Measurements from ENCODE around the gene SATB2.

The SATB2 gene

DNA sequence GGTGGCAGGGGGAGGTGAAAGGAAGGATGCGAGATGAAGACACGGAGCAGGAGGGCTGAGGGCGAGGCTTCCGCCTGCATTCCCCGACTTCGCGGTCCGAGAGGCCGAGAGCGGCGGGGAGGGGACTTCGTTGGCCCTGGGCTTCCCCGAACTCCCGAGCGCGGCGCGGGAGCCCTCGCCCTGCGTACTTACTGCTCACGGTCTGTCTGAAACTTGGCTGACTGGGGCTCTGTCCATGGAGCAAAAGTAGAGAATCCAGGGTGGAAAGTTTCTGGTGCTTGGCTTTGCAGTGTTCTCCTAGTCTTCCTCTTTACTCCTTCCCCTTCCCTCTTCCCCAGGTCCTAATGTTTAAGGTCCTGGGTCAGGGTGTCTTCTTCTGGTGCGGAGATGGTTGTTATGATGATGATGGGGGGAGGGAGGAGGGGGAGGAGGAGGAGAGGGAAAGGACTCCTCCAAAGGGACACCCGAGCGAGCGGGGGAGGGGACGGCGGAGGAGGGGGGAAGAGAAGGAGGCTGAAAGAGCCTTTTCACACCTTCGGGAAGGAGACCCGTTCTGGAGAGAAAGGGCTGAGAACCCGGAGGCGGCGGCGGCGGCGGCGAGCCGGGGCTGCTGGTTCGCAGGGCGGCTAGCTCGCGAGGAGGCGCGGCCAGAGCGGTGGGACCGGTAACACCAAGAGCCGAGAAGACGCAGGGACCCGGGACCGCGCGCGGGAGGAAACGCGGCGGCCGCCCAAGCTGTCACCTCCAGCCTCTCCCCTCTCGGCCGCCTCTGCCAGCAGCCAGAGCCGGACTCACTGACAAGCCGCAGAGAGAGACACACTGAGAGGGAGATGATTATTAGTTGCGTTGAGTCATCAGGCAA lies at the start of gene SATB2:
TSS of gene SATB2 (minus strand) at position 793 of the 862 bp plus-strand sequence. CDS start 1,902 bp downstream, outside the sequence.
- DNase-seq = peak; percentile 41

DNA sequence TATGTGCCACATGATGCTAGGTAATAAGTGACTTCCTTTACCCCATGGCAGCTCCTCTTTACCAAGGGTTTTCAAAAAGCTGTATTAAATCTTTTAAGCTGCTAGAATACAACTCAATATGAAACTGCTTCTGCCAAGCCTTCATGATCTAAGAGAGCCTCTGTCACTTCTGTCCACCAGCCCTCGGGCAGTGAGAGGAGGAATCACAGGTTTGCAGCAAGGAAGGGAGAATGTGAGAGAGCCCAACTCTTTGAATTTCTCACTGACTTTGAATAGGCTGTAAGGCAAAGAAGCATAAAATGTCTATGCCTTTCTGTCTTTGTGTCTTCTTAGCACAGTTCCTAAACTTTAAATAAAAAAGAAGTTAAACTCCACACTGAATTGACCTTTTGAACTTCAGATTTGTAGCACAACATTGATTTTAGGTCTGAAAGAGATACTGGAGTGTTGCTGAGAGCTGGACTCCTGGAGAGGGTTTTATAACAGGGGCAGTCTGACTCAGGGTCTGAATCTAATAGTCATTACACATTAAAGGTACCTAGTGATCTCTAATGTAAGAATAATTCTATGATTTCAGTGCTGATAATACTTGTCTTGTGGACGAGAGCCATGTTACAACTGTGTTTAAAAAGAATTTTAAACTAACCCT lies 48.1 kb upstream of the SATB2 start:
- no peak for DNase-seq

GRCh38 chr2:199503148-199503547 lies 45.4 kb upstream of the SATB2 start:
- DNase-seq = no peak

DNA sequence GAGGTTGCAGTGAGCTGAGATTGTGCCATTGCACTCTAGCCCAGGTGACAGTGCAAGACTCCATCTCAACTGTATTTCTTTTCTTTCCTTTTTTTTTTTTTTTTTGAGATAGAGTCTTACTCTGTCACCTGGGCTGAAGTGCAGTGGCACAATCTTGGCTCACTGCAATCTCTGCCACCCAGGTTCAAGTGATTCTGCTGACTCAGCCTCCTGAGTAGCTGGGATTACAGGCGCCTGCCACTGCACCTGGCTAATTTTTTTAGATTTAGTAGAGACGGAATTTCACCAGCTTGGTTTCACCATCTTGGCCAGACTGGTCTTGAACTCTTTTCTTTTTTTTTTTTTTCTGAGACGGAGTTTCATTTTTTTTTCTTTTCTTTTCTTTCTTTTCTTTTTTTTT lies 41.3 kb upstream of the SATB2 start:
- no peak for DNase-seq

DNA sequence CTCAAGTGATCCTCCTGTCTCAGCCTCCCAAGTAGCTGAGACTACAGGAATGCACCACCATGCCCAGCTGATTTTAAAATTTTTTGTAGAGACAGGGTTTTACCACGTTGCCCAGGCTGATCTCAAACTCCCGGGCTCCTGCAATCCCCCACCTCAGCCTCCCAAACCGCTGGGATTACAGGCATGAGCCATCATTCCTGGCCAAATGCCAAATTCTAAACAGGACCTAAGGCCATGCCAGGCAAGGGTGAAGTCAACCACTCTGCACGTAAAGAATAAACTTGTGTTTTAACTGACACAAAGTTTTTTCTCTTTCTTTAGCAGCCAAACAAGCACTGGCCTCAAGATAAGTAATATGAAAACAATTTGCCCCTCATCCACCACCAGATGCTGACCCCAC lies 37.4 kb upstream of the SATB2 start:
- no peak for DNase-seq

DNA sequence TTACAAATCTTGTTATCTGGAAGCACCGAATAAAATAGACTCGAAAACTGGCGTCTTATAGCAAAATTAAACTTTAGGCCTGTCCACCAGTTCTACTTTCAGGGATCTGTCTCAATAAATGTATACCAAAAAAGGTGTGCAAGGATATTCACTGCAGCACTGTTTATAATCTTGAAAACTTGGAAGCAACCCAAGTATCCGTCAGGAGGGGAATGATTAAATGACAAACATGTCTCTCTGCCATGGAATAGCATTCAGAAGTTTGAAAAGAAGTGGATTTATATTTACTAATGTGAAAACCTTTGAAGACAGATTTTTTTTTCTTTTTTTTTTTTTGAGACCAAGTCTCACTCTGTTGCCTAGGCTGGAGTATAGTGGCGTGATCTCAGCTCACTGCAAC lies 32.3 kb upstream of the SATB2 start:
- no peak for DNase-seq

GRCh38 chr2:199488772-199489400 lies 31.1 kb upstream of the SATB2 start:
- DNase-seq = peak; percentile 74

DNA sequence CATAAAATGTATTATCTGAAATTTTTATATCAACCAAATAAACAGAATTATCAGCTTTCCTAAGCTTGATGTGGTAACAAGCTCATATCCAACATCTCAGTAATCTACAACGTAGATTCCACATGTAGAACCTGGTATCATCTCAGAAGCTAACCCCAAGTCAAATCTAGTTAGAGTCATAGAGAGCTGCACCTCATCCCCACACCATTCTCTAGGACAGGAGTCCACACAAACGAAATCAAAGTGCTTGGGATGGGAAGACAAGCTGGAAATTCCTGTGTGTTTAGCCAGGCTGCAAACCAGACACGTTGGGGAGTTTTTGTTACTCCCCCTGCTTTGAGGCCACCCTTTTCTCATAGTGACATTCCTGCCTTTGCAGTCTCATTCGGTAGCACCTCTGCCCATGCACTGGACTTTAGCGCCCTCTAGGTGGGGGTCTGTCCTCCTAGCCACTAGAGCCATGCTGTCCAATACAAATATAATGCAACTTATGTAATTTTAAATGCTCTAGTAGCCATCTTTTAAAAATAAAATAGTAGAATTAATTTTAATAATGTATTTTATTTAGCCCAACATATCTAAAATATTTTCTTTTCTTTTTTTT lies 28.1 kb upstream of the SATB2 start:
- DNase-seq = peak; percentile 75

DNA sequence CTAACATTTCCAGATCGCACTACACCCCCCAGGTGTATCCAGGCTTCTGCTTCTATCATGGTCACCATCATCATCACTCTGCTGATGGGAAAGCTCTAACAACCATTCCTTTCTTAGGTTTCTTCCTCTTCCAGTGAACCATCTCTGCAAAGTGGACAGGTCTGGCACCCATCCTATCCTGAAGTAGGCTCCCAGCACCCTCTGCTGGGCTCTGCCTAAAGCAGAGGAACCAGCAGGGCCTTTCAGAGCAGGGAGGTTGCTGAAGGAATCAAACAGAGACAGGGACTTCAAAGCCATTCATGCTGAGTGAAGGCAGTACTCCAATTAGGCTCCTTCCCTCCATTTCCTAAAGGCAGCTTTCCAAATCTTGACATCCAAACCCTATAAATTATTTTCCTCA lies 27.2 kb upstream of the SATB2 start:
- DNase-seq = no peak

GRCh38 chr2:199480966-199481365 lies 23.2 kb upstream of the SATB2 start:
- no peak for DNase-seq

DNA sequence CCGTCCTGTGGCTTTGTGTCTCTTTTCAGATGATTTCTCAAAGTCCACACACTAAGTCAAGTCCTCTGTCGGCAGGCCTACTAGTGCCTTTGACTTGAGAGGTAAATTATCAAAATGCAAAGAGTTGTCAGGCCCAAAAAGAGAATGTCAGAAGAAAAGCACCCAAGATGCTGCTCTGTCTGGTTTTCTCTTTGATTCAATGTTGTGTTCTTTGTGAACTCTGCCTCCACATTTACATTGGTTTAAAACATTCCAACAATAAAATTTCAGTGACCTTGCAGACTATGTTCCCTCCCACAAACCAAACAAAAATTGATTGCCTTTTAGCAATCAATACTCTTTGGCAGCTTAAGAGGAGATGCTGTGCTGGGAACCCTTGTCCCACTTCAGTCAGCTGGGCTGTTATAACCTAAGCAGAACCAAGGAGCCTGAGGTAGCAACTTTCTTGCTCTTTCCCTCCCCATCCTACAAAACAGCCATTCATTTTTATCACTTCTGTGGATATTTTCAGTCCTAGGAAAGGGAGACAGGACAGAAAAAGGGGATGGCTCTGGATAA lies 19.6 kb upstream of the SATB2 start:
- no peak for DNase-seq

GRCh38 chr2:199471443-199472057 lies 13.8 kb upstream of the SATB2 start:
- peak; percentile 75 for DNase-seq

DNA sequence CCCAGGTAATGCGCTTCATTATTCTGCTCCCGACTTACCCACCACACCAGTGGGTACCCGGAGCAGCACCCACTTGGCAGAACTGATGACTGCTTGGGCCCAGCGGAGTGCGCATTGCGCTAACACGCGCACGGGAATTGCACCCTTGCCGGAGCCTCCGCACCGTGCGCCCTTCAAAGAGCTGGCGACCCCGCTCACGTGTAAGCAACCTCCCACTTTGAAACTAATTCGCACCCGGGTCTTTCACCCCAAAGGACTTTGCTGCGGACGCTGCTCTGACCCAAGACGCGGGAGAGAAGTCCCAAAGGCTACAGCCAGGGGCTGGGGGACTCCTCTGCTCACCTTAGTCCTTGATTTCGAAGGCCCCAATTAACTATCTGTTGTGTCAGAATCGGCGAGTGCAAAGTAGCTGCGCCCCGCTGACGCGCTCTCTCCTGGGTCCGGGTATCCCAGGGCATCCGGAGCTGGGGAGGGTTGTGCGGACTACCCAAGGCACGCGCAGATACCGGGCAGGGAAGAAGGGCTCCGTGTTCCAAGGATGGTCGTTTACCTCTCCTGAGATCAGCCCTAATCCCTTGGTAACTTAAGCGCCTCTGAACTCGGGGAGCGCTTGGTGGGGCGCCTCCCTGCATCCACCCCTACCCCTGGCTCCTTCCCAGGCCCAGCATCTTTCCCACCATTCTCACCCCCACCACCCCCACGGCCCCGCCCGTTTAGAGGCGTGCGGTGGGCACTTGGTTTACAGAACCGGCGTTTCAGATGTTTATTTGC lies 13.1 kb upstream of the SATB2 start:
- no peak for DNase-seq

DNA sequence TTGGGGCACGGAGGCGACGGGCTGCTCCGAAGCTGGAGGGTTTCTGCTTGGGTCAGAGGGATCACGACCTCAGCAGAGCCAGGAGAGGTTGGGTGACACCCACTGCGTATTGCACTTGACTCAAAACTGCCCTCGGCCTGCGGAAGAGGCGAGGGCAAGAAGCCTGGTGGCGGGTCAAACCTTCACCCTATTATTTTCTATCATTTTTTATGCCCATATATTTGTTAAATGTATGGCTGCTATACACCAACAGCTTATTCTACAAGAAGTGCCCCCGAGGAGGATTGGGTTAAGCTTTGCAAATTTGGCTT lies 12.6 kb upstream of the SATB2 start:
- DNase-seq = no peak

DNA sequence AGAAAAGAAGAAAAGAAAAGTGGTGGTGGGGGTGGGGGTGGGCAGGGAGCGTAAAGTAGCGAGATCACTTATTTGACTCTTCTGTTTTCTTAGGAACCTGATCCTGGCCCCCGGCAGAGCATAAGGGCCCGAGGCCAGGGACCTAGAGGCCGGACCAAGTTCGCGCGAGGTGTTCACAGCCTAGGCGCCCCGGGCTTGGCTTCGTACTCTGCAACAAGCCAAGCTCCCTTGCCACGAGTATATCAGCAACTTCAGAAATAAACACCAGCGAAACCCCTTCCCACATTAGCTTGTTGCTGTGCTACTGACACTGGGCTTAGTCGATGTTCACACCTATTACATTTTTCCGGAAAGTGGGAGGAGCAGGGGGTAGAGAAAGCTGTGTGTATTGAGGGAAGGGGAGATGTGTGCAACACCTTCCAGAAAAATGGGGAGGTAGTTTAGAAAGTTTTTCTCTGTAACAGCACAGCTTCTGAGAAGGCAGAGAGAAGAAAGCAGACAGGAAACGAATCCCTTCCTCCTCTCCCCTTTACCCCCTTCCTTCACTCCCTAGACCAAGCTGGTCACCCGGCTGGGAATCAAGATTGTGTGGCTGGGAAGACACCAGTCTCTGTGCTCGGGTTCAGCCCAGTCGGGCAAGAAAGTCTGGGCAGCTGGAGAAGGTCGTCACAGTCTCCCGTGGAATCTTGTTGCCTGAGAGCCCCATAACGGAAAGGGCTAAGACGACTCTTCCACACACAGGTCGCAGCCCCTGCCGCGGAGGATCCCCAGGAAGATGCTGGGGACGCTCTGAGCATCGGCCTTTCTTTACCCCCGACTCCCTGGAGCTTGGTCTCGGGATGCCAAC lies 12.0 kb upstream of the SATB2 start:
- DNase-seq = no peak

GRCh38 chr2:199468561-199469513 lies 11.1 kb upstream of the SATB2 start:
- DNase-seq = no peak

DNA sequence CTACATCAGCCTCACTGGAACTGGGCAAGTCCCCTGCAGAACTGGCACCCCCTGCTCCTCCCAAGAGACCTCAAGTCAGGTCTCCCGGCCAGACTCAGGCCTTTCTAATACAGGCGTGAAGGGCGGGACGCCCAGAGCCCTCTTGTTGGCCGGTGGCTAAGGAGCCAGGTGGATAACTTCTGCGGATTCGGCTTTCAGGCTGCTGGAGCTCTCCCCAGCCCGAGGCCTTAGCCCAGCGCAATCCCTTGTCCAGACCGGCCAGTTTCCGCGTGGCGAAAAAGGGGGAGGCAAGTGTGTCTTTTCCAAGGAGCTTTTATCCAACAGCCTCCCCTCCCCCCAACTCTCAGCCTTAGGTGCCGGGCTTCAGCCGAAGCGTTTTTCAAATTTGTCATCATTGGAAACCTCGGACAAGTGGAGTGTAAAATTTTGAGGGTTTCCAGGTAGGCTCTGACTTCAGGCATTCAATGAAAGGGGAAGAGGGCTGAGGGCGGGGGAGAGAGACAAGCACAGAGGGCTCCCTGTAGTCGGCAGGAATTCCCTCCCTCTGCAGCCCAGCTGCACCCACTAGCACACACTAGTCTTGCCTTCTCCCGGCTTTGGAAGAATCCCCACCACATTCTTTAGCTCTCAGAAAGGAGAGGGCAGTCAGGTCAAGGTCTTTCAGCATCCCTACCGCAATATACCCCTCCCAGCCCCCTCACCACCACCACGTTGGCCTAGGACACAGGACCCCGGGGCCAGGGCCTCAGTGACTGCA lies 9.5 kb upstream of the SATB2 start:
- DNase-seq = no peak

DNA sequence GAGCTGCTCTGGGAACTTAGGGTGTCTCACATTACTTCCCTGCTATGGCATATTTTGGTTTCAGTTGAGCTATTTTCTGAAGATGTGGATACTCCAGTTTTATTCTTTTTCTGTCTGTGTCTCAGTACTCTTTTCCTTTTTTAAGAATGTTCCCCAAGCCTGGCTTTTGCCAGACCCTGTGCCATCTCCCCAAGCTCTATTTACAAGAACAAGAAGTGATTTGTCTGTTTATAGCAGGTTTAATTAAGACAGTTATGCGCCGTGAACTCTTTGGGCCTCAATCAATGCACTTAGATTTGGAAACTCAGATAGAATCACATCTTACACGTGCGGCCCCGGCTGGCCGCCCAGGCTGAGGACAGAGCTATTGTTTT lies 8.9 kb upstream of the SATB2 start:
- DNase-seq = no peak

GRCh38 chr2:199465988-199466691 lies 8.4 kb upstream of the SATB2 start:
- no peak for DNase-seq
